Fibroblast of villous mesenchyme (primary cell): Measurements from ENCODE around the gene DIP2B. TPM values are rescaled to one million over a fixed set of nuclear protein-coding genes. Genes with fewer than 3 reads are reported as not detected.
A peak's percentile ranks its signal among the peaks of the same experiment; 100 is the strongest.

ENCODE experiments used
- DNase-seq: peaks from one replicate; pipeline ENCODE4 v3.0.0-alpha.2; 2010; ENCODE audit warnings: low read depth
- H3K4me3 ChIP-seq: 2 replicates; pipeline ENCODE4 v1.5.1; 2011; ENCODE audit warnings: low read depth, mild to moderate bottlenecking, low read length
- total RNA-seq: library from RNA; depleted of rRNA; stranded (reverse); fragments of >200 nt; gene quantifications from 2 replicates; pipeline ENCODE4 v1.2.3, GENCODE V29; 2012
- TF ChIP-seq, protein P1 (sequence below): IDR thresholded peaks from 2 replicates; pipeline ENCODE4 v1.5.1; 2012; ENCODE audit warnings: low read depth, mild to moderate bottlenecking, low read length; ENCODE audit not compliant: insufficient read depth

The DIP2B gene
- total RNA-seq, 1 donor, result 29.8 TPM

DNA sequence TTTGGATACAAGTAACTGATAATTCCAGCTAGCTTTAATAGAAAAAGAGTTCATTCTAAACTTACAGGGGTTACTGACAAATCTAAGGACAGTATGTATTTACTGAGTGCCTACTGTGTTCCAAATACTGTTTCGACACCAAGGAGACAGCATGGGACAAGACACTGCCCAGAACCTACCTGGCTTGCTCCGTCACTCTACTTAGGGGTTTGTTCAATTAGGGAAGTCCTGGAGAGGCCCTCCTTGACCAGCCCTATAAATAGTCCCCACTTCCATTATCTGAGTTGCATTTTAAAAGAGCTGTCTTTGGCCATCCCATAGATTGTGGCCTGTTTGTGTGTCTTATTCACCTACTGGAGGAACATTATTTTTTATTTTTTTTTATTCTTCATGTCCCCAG lies 129.6 kb downstream of the DIP2B start:
- TF ChIP-seq, protein P1, sequence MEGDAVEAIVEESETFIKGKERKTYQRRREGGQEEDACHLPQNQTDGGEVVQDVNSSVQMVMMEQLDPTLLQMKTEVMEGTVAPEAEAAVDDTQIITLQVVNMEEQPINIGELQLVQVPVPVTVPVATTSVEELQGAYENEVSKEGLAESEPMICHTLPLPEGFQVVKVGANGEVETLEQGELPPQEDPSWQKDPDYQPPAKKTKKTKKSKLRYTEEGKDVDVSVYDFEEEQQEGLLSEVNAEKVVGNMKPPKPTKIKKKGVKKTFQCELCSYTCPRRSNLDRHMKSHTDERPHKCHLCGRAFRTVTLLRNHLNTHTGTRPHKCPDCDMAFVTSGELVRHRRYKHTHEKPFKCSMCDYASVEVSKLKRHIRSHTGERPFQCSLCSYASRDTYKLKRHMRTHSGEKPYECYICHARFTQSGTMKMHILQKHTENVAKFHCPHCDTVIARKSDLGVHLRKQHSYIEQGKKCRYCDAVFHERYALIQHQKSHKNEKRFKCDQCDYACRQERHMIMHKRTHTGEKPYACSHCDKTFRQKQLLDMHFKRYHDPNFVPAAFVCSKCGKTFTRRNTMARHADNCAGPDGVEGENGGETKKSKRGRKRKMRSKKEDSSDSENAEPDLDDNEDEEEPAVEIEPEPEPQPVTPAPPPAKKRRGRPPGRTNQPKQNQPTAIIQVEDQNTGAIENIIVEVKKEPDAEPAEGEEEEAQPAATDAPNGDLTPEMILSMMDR, result no peak
- DNase-seq, result no peak
- H3K4me3 ChIP-seq, result no peak overlapping the region

DNA sequence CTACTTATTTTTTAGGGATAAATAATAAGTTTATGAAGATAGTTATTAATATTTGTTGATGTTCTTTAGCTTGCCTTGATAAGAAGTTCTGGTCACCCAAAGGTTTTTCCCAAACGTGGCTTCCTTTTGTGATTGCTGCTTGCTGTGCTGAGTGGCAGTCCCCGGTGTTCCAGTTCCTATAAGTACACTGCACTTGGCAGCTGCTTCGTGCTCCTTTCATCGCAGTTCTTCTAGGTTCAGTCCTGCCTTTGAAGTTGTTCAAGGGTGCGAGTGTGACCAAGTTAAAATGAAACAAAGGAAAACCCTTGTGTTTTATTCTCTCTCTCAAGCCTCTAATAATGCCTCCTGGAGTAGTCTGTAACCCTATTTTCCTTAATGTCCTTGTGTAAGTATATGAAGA lies 130.6 kb downstream of the DIP2B start:
- TF ChIP-seq, protein P1, result no peak
- H3K4me3 ChIP-seq, result no peak overlapping the region
- no peak for DNase-seq

DNA sequence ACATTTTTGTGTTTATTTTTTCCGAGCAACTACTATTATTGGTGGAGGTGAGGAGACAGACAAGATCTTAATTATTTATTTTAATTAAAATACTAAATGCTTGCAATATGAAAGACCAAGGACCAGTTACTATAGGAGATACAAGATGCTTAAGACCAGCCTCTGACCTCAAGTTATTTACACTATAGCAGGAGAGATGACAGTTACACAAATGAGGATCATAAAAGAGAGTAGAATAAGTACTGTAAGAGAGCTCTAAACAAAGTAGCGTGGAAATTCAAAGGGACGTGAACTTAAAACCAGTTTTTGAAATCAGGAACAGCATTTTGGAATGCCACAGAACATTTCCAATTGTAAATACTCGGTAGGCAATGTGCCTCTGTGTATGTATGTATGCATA lies 131.1 kb downstream of the DIP2B start:
- DNase-seq, result no peak
- no peak overlapping the region for H3K4me3 ChIP-seq
- TF ChIP-seq, protein P1, result no peak

DNA sequence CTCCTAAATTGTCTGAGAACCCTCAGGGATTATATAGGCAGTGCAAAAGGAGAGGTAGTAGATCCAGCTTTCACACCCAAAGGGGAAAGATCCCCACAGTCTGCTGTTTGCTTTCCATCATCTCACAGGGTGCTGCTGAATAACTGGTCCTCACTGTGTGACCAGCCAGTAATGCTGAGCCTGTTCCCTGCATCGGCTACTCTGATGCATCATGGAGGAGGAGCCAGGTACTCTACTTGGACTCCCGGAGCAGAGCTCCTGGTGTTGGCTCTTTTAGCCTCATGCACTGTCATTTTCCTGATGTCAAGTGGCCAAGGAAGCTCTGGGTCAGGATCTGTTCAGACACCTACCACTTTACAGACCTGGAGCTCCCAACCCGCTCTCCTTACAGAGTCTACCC lies 131.7 kb downstream of the DIP2B start:
- TF ChIP-seq, protein P1, result no peak
- no peak overlapping the region for H3K4me3 ChIP-seq
- DNase-seq, result no peak

DNA sequence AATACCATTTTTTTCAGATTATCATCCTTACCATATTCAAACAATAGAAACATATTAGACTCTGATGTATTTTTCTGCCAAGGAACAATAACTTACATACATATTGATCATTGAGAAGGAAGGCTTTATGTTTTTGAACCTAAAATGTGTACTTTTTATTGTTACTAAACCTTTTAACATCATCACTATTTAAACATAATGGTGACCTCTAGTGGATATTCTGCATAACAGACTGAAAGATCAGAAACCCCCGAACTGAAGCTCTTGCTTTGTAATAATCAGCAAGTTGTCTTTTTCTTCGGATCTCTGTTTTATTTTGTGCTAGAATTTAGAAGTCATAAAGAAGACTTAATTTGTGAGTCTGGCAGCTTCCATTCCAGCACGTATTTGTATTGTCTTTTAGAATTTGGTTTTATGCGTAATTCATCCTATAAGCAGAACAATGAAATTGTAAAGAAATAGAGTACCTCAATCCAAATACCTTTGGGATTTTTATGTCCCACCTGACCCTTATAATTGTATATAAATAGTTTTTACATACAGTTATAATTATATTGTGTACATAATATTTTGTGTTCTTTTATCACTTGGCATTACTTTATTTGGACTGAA lies 133.2 kb downstream of the DIP2B start:
- H3K4me3 ChIP-seq, result no peak overlapping the region
- peak; percentile 70 for DNase-seq
- TF ChIP-seq, protein P1, result peak; percentile 60

DNA sequence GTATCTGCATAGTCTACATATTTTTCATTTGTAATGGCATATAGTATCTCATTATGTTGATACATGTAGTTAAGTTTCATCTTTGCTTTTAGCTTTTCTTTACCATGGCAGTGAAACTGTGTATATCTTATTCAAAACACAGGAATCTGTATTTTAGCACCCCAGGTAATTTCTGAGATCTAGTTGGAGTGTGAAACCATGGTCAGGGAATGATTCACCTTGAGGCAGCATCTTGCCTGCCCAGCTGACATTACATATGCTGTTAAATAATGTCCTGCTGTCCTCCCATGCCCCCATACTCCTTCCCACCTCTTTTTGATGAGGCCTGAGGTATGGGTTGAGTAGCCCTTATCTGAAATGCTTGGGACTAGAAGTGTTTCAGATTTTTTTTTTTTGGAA lies 133.7 kb downstream of the DIP2B start:
- DNase-seq, result no peak
- H3K4me3 ChIP-seq, result no peak overlapping the region
- TF ChIP-seq, protein P1, result no peak

DNA sequence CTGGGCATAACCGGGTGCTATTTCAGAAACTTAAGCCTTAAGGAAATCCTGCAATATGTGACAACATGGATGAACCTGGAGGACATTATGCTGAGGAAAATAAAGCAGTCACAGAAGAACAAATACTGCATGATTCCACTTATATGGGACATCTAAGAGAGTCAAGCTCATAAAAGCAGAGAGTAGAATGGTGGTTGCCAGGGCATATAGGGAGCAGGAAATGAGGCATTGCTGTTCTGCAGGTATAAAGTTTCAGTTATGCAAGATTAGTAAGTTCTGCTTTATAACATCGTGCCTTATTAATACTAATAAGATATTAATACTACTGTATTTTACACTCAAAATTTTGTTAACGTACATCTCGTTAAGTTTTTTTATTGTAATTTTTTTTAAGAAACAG lies 134.9 kb downstream of the DIP2B start:
- no peak for DNase-seq
- TF ChIP-seq, protein P1, result no peak
- no peak overlapping the region for H3K4me3 ChIP-seq
